ENCODE measurements around the gene RTN4RL2.

- TF ChIP-seq CTCF (IDR thresholded peaks at IDR 0.05 in 2 of 3, conservative IDR thresholded peaks at IDR 0.05 in 1 of 3; ENCODE audit: insufficient read depth in 2 of 3, low read depth in 1 of 3, low read length in 3 of 3) (no peak), MAFK (IDR thresholded peaks at IDR 0.05; ENCODE audit: low read length) (no peak), TAF1 (IDR thresholded peaks at IDR 0.05; ENCODE audit: control insufficient read depth, extremely low read depth, insufficient read depth, low read length, severe bottlenecking) (no peak), GABPB2 (CRISPR knock-in tag; conservative IDR thresholded peaks at IDR 0.05) (no peak), CBX2 (IDR thresholded peaks at IDR 0.05; ENCODE audit: insufficient read depth, low read length, poor library complexity, severe bottlenecking) (no peak), PATZ1 (CRISPR knock-in tag; IDR thresholded peaks at IDR 0.05; ENCODE audit: borderline replicate concordance) (no peak)
Measured at GRCh38 chr11:57464539-57465181, 4.3 kb downstream of the RTN4RL2 start.
